ENCODE data around the gene HIBCH. TPM values are rescaled to one million over a fixed set of nuclear protein-coding genes. Genes with fewer than 3 reads are reported as not detected.
"Not testable (repeated sequence)": the region's sequence is repeated elsewhere in the genome, so short reads cannot be mapped to it uniquely, and the experiment has no call there.

HIBCH gene
- total RNA-seq, 1 donor from 2014 or later, result 24.5 TPM

DNA sequence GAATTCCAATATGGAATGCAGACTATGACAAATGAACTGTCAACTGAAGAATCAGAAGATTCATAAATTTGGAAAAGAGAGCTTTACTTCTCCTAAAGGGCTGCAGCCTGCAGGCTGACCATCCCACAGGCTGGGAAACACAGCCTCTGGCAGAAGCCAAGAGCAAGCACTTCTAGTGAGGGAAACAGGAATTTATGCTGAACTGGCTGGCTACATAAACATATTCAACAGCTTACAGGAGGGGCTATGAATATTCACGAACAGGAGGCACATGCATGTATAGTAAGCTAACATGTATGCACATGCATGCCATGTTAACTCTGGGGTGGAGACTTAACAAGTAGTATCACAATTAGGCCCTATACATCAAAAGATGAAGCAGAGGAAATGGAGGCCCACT, 17.6 kb downstream of the HIBCH start:
- intact Hi-C loops (cut with micrococcal nuclease), result no loop called here
- Histone ChIP-seq H3K9me3 (replicated peaks) (peaks cover 3% of the 10 kb centered on the region), H3K4me3 (no peak overlapping the region), H3K36me3 (peaks cover 17% of the 10 kb centered on the region), H3K4me1 (peaks cover 8% of the 10 kb centered on the region), H3K27me3 (ENCODE audit: low read depth) (no peaks in the 10 kb centered on the region), H3K27ac (replicated peaks) (no peak overlapping the region)
- no peak for DNase-seq
- TF ChIP-seq, protein P1, sequence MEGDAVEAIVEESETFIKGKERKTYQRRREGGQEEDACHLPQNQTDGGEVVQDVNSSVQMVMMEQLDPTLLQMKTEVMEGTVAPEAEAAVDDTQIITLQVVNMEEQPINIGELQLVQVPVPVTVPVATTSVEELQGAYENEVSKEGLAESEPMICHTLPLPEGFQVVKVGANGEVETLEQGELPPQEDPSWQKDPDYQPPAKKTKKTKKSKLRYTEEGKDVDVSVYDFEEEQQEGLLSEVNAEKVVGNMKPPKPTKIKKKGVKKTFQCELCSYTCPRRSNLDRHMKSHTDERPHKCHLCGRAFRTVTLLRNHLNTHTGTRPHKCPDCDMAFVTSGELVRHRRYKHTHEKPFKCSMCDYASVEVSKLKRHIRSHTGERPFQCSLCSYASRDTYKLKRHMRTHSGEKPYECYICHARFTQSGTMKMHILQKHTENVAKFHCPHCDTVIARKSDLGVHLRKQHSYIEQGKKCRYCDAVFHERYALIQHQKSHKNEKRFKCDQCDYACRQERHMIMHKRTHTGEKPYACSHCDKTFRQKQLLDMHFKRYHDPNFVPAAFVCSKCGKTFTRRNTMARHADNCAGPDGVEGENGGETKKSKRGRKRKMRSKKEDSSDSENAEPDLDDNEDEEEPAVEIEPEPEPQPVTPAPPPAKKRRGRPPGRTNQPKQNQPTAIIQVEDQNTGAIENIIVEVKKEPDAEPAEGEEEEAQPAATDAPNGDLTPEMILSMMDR (IDR thresholded peaks at IDR 0.05; ENCODE audit: borderline replicate concordance), result no peak

DNA sequence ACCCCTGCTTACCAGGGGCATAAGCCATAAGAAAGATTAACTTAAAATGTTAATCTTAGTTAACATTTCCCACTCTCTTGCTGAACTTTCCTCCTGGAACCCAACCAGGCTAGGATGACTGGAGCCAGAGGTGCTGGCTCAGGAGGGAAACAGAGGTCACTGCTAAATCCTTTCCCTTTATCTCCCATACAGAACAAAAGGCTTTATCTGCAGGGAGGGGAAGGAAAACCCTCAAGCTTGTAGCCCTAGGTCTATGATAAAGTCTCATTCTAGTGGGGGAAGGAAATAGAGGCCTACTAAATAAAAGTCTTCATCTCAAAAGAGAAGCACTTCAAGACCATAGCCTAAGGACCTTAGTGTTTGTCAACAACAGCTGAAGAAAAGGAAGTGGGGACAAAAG, 18.6 kb downstream of the HIBCH start:
- intact Hi-C loops (cut with micrococcal nuclease), result no loop called here
- Histone ChIP-seq H3K4me3 (no peak overlapping the region), H3K27me3 (ENCODE audit: low read depth) (no peaks in the 10 kb centered on the region), H3K4me1 (peaks cover 8% of the 10 kb centered on the region), H3K27ac (replicated peaks) (no peak overlapping the region), H3K9me3 (replicated peaks) (peaks cover 3% of the 10 kb centered on the region), H3K36me3 (peaks cover 24% of the 10 kb centered on the region)
- DNase-seq, result no peak
- TF ChIP-seq, protein P1 (IDR thresholded peaks at IDR 0.05; ENCODE audit: borderline replicate concordance), result no peak

DNA sequence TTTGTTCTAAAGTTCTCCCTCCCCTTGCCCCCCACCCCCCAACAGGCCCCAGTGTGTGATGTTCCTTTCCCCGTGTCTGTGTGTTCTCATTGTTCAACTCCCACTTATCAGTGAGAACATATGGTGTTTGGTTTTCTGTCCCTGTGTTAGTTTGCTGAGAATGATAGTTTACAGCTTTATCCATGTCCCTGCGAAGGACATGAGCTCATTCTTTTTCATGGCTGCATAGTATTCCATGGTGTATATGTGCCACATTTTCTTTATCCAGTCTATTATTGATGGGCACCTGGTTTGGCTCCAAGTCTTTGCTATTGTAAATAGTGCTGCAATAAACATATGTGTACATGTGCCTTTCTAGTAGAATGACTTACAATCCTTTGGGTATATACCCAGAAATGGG, 21.7 kb downstream of the HIBCH start:
- peaks cover 47% of the 10 kb centered on the region for H3K36me3 ChIP-seq
- H3K9me3 ChIP-seq (replicated peaks); DNase-seq; intact Hi-C loops (cut with micrococcal nuclease); H3K4me3 ChIP-seq; H3K27me3 ChIP-seq (ENCODE audit: low read depth); H3K27ac ChIP-seq (replicated peaks); H3K4me1 ChIP-seq: not testable (repeated sequence)

DNA sequence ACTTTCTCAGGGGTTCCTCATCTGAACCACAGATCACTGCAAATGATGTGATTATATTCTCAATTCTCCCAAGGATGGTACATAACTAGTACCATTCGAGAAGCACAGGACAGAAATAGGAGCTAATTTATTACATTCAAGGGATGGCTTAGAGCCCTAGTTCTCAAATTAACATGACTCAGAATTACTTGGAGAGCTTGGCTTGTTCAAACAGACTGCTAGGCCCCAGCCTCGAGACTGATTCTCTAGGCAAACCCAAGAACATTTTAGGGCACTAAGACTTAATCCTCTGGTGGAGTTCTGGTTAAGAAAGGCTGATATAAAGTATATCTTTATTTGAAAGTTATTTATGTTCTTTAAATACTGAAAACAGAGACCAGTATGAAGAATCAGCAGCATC, 35.8 kb downstream of the HIBCH start:
- Histone ChIP-seq H3K4me1 (no peaks in the 10 kb centered on the region), H3K9me3 (replicated peaks) (no peaks in the 10 kb centered on the region), H3K36me3 (peaks cover 25% of the 10 kb centered on the region), H3K27ac (replicated peaks) (no peak overlapping the region), H3K4me3 (no peak overlapping the region), H3K27me3 (ENCODE audit: low read depth) (no peaks in the 10 kb centered on the region)
- TF ChIP-seq, protein P1 (IDR thresholded peaks at IDR 0.05; ENCODE audit: borderline replicate concordance), result no peak
- no peak for DNase-seq
- intact Hi-C loops (cut with micrococcal nuclease), result no loop called here

DNA sequence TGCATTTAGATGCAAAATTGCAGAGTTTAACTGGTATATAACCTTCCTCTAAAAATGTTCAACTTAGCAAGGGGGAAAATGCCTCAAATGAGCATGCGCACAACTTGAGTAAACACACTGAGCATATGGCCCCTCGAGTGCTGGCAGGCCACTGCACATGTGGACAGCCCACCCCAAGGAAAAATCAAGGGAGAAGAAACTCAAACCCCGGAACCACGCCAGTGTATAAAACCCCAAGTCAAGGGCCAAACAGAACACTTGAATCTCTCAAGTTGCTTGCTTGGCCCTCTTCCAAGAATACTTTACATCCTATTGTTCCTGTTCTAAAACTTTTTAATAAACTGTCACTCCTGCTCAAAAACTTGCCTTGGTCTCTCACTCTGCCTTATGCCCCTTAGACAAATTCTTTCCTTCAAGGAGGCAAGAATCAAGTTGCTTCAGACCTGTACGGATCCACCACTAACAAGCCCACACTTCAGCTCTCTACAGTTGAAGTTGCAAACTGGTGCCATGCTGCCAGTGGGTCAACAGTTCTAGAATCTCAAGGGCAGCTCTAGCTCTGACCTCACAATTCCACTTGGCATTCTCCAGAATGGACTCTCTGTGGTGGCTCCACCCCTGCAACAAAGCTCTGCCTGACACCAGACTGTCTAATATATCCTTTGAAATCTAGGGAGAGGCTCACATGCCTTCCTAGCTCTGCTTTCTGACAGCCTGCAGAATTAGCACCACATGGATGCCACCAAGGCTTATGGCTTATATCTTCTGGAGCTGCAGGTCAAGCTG, 38.9 kb downstream of the HIBCH start:
- no peak overlapping the region for H3K4me3 ChIP-seq
- intact Hi-C loops (cut with micrococcal nuclease), result no loop called here
- H3K9me3 ChIP-seq (replicated peaks), result no peaks in the 10 kb centered on the region
- no peaks in the 10 kb centered on the region for H3K27me3 ChIP-seq (ENCODE audit: low read depth)
- H3K36me3 ChIP-seq, result peaks cover 11% of the 10 kb centered on the region
- TF ChIP-seq, protein P1 (IDR thresholded peaks at IDR 0.05; ENCODE audit: borderline replicate concordance), result no peak
- H3K4me1 ChIP-seq, result no peaks in the 10 kb centered on the region
- DNase-seq, result no peak
- H3K27ac ChIP-seq (replicated peaks), result no peak overlapping the region

DNA sequence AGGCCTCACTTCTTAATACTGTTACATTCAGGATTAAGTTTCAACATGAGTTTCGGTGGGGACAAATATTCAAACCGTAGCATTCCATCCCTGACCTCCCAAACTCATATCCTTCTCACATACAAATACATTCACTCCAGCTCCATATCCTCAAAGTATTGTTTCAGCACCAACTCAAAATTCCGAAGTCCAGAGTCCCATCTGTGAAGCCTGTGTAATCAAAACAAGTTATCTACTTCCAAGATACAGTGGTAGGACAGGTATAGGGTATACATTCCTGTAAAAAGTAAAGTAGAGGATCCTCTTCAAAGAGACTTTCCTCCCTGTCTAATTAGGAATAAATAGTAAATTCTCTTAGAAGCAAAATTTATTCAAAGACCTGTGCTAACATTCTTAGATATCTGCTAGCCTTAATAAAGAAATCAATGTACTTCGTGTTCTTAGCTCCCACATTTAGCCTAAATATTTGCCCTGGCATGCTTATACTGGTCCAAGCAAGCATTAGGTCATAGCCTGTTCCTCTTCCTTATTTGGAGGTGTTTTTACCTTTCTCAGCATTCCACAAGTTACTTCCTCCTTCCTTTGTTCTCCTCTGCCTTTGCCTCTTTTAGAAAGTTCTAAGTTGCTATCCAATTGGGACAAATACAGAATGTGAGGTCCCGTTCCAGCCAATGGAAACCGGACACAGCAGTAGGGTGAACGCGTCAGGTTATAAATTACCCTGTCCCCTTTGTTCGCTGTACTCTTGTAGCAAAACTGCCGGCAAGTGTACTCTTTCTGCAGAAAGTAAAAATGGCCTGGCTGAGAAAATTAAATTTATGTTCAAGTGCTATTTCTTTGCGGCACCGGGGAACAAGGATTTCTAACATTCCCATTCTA, 40.1 kb downstream of the HIBCH start:
- H3K9me3 ChIP-seq (replicated peaks); H3K27ac ChIP-seq (replicated peaks); DNase-seq; H3K27me3 ChIP-seq (ENCODE audit: low read depth); H3K4me3 ChIP-seq; H3K4me1 ChIP-seq: not testable (repeated sequence)
- H3K36me3 ChIP-seq, result peaks cover 18% of the 10 kb centered on the region
- intact Hi-C loops (cut with micrococcal nuclease), result loop anchor here (5.0 kb wide), 1 partner anchor 192 kb away; no protein-coding TSS in a partner anchor
